ENCODE results near the gene RASAL2.
"Not testable (repeated sequence)": the region's sequence is repeated elsewhere in the genome, so short reads cannot be mapped to it uniquely, and the experiment has no call there.

Gene RASAL2

DNA sequence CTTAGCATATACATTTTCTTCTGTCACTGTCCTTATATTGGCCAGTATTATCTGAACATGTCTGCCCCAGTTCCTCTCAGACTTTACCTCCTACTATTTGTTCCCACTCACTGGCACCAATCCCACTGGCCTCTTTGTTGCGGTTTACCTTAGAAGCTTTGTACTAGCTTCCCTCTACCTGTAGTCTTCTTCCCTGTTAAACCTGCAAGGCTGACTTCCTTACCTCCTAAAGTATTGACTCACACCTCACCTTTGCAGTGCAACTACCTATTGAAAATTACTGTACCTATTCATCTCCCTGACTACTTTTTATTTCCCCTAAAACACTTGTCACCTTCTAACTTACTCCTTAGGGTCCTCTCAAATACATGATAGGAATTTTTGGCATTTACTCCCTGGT is 291.8 kb downstream of the RASAL2 start:
- Histone ChIP-seq H3K36me3 (replicated peaks; ENCODE audit: low read depth, low read length) (no peaks in the 10 kb centered on the region), H3K79me2 (ENCODE audit: low read length) (no peaks in the 10 kb centered on the region), H3K4me2 (ENCODE audit: low read length) (no peak overlapping the region), H4K20me1 (ENCODE audit: insufficient read depth, low read length) (no peaks in the 10 kb centered on the region), H3K27ac (ENCODE audit: low read length) (no peak overlapping the region), H3K4me3 (ENCODE audit: low read length) (no peak overlapping the region), H3K9me3 (ENCODE audit: insufficient read depth, low read length) (no peaks in the 10 kb centered on the region), H2AFZ (ENCODE audit: low read depth, low read length) (no peak overlapping the region), H3K9ac (ENCODE audit: low read length) (no peak overlapping the region), H3K27me3 (ENCODE audit: low read depth, low read length) (no peaks in the 10 kb centered on the region), H3K4me1 (ENCODE audit: low read length) (no peaks in the 10 kb centered on the region)
- no peak for TF ChIP-seq EZH2phosphoT487 (IDR thresholded peaks at IDR 0.05; ENCODE audit: low read depth)
- TF ChIP-seq, protein P1, sequence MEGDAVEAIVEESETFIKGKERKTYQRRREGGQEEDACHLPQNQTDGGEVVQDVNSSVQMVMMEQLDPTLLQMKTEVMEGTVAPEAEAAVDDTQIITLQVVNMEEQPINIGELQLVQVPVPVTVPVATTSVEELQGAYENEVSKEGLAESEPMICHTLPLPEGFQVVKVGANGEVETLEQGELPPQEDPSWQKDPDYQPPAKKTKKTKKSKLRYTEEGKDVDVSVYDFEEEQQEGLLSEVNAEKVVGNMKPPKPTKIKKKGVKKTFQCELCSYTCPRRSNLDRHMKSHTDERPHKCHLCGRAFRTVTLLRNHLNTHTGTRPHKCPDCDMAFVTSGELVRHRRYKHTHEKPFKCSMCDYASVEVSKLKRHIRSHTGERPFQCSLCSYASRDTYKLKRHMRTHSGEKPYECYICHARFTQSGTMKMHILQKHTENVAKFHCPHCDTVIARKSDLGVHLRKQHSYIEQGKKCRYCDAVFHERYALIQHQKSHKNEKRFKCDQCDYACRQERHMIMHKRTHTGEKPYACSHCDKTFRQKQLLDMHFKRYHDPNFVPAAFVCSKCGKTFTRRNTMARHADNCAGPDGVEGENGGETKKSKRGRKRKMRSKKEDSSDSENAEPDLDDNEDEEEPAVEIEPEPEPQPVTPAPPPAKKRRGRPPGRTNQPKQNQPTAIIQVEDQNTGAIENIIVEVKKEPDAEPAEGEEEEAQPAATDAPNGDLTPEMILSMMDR (IDR thresholded peaks at IDR 0.05; ENCODE audit: low read depth, low read length), result no peak

DNA sequence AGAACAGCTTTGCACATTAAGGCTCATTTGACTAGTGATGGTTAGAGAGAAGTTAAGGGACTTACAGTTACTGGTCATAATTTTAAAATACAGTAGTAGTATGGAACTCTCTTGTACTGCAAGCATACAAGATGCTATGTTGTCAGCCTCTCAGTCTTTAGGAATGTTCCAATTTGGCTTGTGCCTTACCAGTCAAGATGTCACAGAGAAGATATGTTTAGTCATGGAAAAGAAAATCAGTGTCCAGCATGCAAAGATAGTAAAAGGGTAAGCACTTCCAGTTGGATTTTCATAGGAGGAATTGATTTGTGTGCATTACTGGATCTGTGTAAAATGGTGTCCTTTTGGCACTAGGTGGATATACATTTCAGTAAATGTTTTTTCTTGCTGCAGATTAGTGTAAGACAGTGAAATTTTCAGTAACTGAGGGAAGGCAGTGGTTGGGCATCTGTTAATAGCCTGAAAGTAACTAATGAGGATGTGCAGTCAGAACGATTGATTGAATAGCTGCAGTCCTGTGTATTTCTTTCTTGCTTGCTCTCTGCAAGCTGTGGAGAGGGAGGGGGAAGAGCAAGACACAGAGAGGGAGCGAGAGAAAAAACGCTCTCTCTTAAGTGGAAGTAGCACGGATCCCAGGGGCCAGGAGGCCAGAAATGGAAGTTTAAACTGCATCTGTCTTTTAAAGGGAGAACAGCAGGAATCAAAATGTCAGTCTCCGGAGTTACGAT is 294.7 kb downstream of the RASAL2 start:
- H3K36me3 ChIP-seq (replicated peaks; ENCODE audit: low read depth, low read length), result no peaks in the 10 kb centered on the region
- H3K9ac ChIP-seq (ENCODE audit: low read length), result no peak overlapping the region
- TF ChIP-seq, protein P1 (IDR thresholded peaks at IDR 0.05; ENCODE audit: low read depth, low read length), result no peak
- TF ChIP-seq EZH2phosphoT487 (IDR thresholded peaks at IDR 0.05; ENCODE audit: low read depth), result no peak
- H3K4me3 ChIP-seq (ENCODE audit: low read length), result no peak overlapping the region
- H3K4me2 ChIP-seq (ENCODE audit: low read length), result no peak overlapping the region
- H3K27me3 ChIP-seq (ENCODE audit: low read depth, low read length), result no peaks in the 10 kb centered on the region
- no peaks in the 10 kb centered on the region for H3K4me1 ChIP-seq (ENCODE audit: low read length)
- H3K9me3 ChIP-seq (ENCODE audit: insufficient read depth, low read length), result no peaks in the 10 kb centered on the region
- H3K79me2 ChIP-seq (ENCODE audit: low read length), result no peaks in the 10 kb centered on the region
- H3K27ac ChIP-seq (ENCODE audit: low read length), result no peak overlapping the region
- H2AFZ ChIP-seq (ENCODE audit: low read depth, low read length), result no peak overlapping the region
- H4K20me1 ChIP-seq (ENCODE audit: insufficient read depth, low read length), result no peaks in the 10 kb centered on the region

DNA sequence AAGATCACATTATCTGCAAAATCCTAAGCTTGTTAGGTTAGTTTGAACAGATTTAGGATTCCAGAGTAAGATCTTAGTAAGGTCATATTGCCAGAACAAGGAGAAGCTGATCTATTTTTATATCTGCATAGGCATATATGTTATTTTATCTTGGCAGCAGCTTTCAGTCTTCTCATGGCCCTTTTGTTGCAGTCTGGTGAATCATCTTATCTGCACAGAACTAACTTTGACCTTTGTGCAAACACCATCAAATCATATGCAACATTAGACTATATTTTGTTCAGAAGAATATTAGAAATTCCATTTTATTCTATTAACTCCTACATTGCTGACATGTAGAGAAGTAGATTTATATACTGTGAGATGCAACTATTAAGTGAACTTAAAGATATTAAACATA is 295.5 kb downstream of the RASAL2 start:
- Histone ChIP-seq H2AFZ (ENCODE audit: low read depth, low read length) (no peak overlapping the region), H3K4me3 (ENCODE audit: low read length) (no peak overlapping the region), H3K4me2 (ENCODE audit: low read length) (no peak overlapping the region), H3K27me3 (ENCODE audit: low read depth, low read length) (no peaks in the 10 kb centered on the region), H3K9ac (ENCODE audit: low read length) (no peak overlapping the region), H3K4me1 (ENCODE audit: low read length) (no peaks in the 10 kb centered on the region), H4K20me1 (ENCODE audit: insufficient read depth, low read length) (no peaks in the 10 kb centered on the region), H3K27ac (ENCODE audit: low read length) (no peak overlapping the region), H3K36me3 (replicated peaks; ENCODE audit: low read depth, low read length) (no peaks in the 10 kb centered on the region), H3K9me3 (ENCODE audit: insufficient read depth, low read length) (no peaks in the 10 kb centered on the region), H3K79me2 (ENCODE audit: low read length) (no peaks in the 10 kb centered on the region)
- TF ChIP-seq EZH2phosphoT487 (IDR thresholded peaks at IDR 0.05; ENCODE audit: low read depth), result no peak
- TF ChIP-seq, protein P1 (IDR thresholded peaks at IDR 0.05; ENCODE audit: low read depth, low read length), result no peak

DNA sequence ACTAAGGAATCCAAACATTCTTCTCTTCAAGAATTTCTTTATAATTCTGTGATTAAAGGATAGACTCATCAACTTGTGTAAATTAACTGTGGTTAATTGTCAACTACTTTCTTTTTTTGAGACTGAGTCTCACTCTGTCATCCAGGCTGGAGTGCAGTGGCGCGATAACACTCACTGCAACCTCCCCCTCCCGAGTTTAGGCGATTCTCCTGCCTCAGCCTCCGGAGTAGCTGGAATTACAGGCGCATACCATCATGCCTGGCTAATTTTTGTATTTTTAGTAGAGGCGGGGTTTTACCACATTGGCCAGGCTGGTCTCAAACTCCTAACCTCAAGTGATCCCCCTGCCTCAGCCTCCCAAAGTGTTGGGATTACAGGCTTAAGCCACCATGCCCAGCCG is 296.4 kb downstream of the RASAL2 start:
- H3K36me3 ChIP-seq (replicated peaks; ENCODE audit: low read depth, low read length); H3K4me3 ChIP-seq (ENCODE audit: low read length); H3K79me2 ChIP-seq (ENCODE audit: low read length); H4K20me1 ChIP-seq (ENCODE audit: insufficient read depth, low read length); H2AFZ ChIP-seq (ENCODE audit: low read depth, low read length); H3K27ac ChIP-seq (ENCODE audit: low read length); H3K4me2 ChIP-seq (ENCODE audit: low read length); H3K9me3 ChIP-seq (ENCODE audit: insufficient read depth, low read length); H3K9ac ChIP-seq (ENCODE audit: low read length); H3K27me3 ChIP-seq (ENCODE audit: low read depth, low read length); H3K4me1 ChIP-seq (ENCODE audit: low read length): not testable (repeated sequence)
